Measurements from ENCODE around the gene AGBL4. TPM values are rescaled to one million over a fixed set of nuclear protein-coding genes. Genes with fewer than 3 reads are reported as not detected.

Gene AGBL4
- total and polyA plus RNA-seq, 2 of the 4 experiments (the other 2 are of a cell fraction) = not detected

DNA sequence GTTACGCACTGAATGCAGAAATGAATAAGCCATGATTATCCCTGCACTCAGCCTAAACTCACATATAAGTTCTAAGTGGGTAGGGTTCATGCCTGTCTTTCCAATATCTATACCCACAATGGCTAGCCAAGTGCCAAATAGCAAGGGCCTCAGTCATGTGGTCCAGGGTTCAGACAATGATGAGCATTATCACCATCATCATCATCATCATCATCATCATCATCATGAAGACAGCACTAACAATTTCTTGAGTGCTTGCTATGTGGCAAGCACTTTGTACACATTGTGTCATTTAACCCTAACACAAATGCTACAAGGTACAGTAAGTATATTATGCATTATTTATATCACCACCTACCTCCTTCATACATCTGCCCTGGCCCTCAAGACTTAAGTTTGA lies 500.0 kb downstream of the AGBL4 start:
- Histone ChIP-seq H3K36me3 (ENCODE audit: control insufficient read depth, insufficient read depth, low read length) (no peaks in the 10 kb centered on the region), H2AFZ (replicated peaks; ENCODE audit: low read length, poor library complexity) (no peak overlapping the region), H4K5ac (ENCODE audit: low read depth, low read length) (no peak overlapping the region), H2BK15ac (ENCODE audit: low read depth, low read length) (no peak overlapping the region), H3K18ac (ENCODE audit: low read depth, low read length) (no peak overlapping the region), H3K27me3 (ENCODE audit: control insufficient read depth, insufficient read depth, low read length) (no peaks in the 10 kb centered on the region), H3K9me3 (ENCODE audit: control insufficient read depth, insufficient read depth, low read length) (no peaks in the 10 kb centered on the region; the same call in 1 of the 2 replicates), H3K9me1 (ENCODE audit: insufficient read depth, low read length) (no peaks in the 10 kb centered on the region), H4K91ac (ENCODE audit: insufficient read depth, low read depth, low read length) (no peak overlapping the region), H3K9ac (ENCODE audit: low read depth, low read length) (no peak overlapping the region), H2BK5ac (ENCODE audit: low read depth, low read length, poor library complexity, severe bottlenecking) (no peak overlapping the region), H2AK9ac (replicated peaks; ENCODE audit: low read depth, low read length, poor library complexity) (no peak overlapping the region), H2BK120ac (ENCODE audit: low read depth, low read length) (no peak overlapping the region), H2BK20ac (ENCODE audit: low read depth, low read length) (no peak overlapping the region), H3K23ac (ENCODE audit: low read depth, low read length) (no peak overlapping the region), H3K79me1 (ENCODE audit: low read depth in 1 of 2, low read length in 2 of 2) (no peaks in the 10 kb centered on the region), H3K4me3 (ENCODE audit: insufficient read depth, low read depth, low read length) (no peak overlapping the region), H3K27ac (ENCODE audit: insufficient read depth, low read length) (no peak overlapping the region), H4K8ac (ENCODE audit: low read depth in 2 of 2, low read length in 2 of 2) (no peak overlapping the region), H3K4me2 (ENCODE audit: low read depth, low read length) (no peak overlapping the region), H3K14ac (replicated peaks; ENCODE audit: low read depth, low read length) (no peak overlapping the region), H2AK5ac (ENCODE audit: low read depth, low read length) (no peak overlapping the region), H4K20me1 (ENCODE audit: insufficient read depth, low read length) (no peaks in the 10 kb centered on the region), H3K56ac (ENCODE audit: extremely low read depth, insufficient read depth, low read length) (no peak overlapping the region), H3K4me1 (ENCODE audit: control insufficient read depth, insufficient read depth, low read length) (no peaks in the 10 kb centered on the region), H3K4ac (ENCODE audit: low read depth, low read length) (no peak overlapping the region)
- DNase-seq (no peak), ATAC-seq (ENCODE audit: low read depth) (no peak)
- CTCF ChIA-PET = no interaction called here
- no peak for TF ChIP-seq MAZ (IDR thresholded peaks at IDR 0.05; ENCODE audit: borderline replicate concordance, low read depth, low read length)
- TF ChIP-seq, protein P1, sequence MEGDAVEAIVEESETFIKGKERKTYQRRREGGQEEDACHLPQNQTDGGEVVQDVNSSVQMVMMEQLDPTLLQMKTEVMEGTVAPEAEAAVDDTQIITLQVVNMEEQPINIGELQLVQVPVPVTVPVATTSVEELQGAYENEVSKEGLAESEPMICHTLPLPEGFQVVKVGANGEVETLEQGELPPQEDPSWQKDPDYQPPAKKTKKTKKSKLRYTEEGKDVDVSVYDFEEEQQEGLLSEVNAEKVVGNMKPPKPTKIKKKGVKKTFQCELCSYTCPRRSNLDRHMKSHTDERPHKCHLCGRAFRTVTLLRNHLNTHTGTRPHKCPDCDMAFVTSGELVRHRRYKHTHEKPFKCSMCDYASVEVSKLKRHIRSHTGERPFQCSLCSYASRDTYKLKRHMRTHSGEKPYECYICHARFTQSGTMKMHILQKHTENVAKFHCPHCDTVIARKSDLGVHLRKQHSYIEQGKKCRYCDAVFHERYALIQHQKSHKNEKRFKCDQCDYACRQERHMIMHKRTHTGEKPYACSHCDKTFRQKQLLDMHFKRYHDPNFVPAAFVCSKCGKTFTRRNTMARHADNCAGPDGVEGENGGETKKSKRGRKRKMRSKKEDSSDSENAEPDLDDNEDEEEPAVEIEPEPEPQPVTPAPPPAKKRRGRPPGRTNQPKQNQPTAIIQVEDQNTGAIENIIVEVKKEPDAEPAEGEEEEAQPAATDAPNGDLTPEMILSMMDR (conservative IDR thresholded peaks at IDR 0.05; ENCODE audit: low read depth, low read length) = no peak
- no peak for TF ChIP-seq RFX5 (IDR thresholded peaks at IDR 0.05; ENCODE audit: low read depth, low read length)
- no peak for TF ChIP-seq MXI1 (IDR thresholded peaks at IDR 0.05; ENCODE audit: borderline replicate concordance, low read depth, low read length)
- no peak for TF ChIP-seq BHLHE40 (IDR thresholded peaks at IDR 0.05; ENCODE audit: low read depth, low read length)
- no peak for TF ChIP-seq CHD1 (IDR thresholded peaks at IDR 0.05; ENCODE audit: low read depth, low read length)
- TF ChIP-seq FOS (IDR thresholded peaks at IDR 0.05; ENCODE audit: low read depth, low read length) = no peak
- TF ChIP-seq NFE2L2 (IDR thresholded peaks at IDR 0.05; ENCODE audit: low read depth, low read length) = no peak
- TF ChIP-seq MAFK (IDR thresholded peaks at IDR 0.05; ENCODE audit: low read depth, low read length) = no peak
- no peak for TF ChIP-seq RAD21 (IDR thresholded peaks at IDR 0.05; ENCODE audit: low read length)
- no peak for TF ChIP-seq POLR2A (IDR thresholded peaks at IDR 0.05; ENCODE audit: low read depth, low read length)
- WGBS, 2 experiments (ENCODE audit: extremely low coverage in 2 of 2, insufficient read length in 1 of 2) = no CpG with 5 or more reads among the region's 1 CpG
- in situ Hi-C loops (cut with MboI; ENCODE audit: low sequenced_read_pairs) (no loop called here), intact Hi-C loops (cut with micrococcal nuclease) (no loop called here), dilution Hi-C loops (cut with HindIII; ENCODE audit: low sequenced_read_pairs, unreplicated experiment) (no loop called here)
- BruUV-seq (replicated peaks) = no TSS peak
- POLR2A ChIA-PET (ENCODE audit: unreplicated experiment) = no interaction called here
